WTC11 (cell line): Measurements from ENCODE around the gene MAB21L3. TPM values are rescaled to one million over a fixed set of nuclear protein-coding genes. Genes with fewer than 3 reads are reported as not detected.

Experiments
- ATAC-seq: fragments of 200-7000 bp; cut with Tn5 transposase; 2 replicates; pipeline ENCODE4 v1.10.0; 2021; ENCODE audit warnings: mild to moderate bottlenecking, moderate library complexity
- CTCF ChIA-PET: fragments of 300-600 bp; sonication (Branson Sonifier 250); formaldehyde crosslinking; loops from one replicate; lab custom pipeline; 2021; ENCODE audit warnings: antibody characterized with exemption; lab: Charles Lee
- POLR2A ChIA-PET: fragments of 350-600 bp; sonication (Branson Sonifier 250); formaldehyde crosslinking; loops from one replicate; lab custom pipeline; 2021; ENCODE audit warnings: antibody characterized with exemption; lab: Charles Lee
- DNase-seq: peaks from one replicate; pipeline ENCODE4 v3.0.0; 2021; ENCODE audit warnings: low spot score
- H3K27ac Mint-ChIP-seq: 2 replicates; pipeline ENCODE4 v1.8.0; 2021; ENCODE audit warnings: mixed read lengths
- H3K27me3 Mint-ChIP-seq: 2 replicates; pipeline ENCODE4 v1.8.0; 2021; ENCODE audit warnings: low read depth, mild to moderate bottlenecking, moderate library complexity, mixed read lengths
- H3K36me3 Mint-ChIP-seq: 2 replicates; pipeline ENCODE4 v1.8.0; 2021; ENCODE audit warnings: mixed read lengths
- H3K4me1 Mint-ChIP-seq: 2 replicates; pipeline ENCODE4 v1.8.0; 2022; ENCODE audit warnings: mixed read lengths
- H3K4me3 Mint-ChIP-seq: 2 replicates; pipeline ENCODE4 v1.8.0; 2021; ENCODE audit warnings: mild to moderate bottlenecking, moderate library complexity, mixed read lengths
- H3K9me3 Mint-ChIP-seq: 2 replicates; pipeline ENCODE4 v1.8.0; 2021; ENCODE audit warnings: mixed read lengths
- ARID4B ChIP-seq: sonication (generic); formaldehyde crosslinking; IDR thresholded peaks from 2 replicates; pipeline ENCODE4 v1.8.0; 2023; ENCODE audit warnings: missing genetic modification reagents, mild to moderate bottlenecking, borderline replicate concordance
- ATF1 ChIP-seq: sonication (generic); formaldehyde crosslinking; IDR thresholded peaks from 2 replicates; pipeline ENCODE4 v1.8.1; 2023; ENCODE audit warnings: mild to moderate bottlenecking, moderate library complexity, missing genetic modification reagents
- ATF3 ChIP-seq: sonication (generic); formaldehyde crosslinking; conservative IDR thresholded peaks from 2 replicates; pipeline ENCODE4 v1.8.1; 2022; ENCODE audit warnings: mild to moderate bottlenecking, missing genetic modification reagents
- CDX4 ChIP-seq: fragments of 250-450 bp; sonication (Bioruptor Pico); IDR thresholded peaks from 2 replicates; pipeline ENCODE4 v1.9.0; 2021; ENCODE audit warnings: moderate library complexity, mild to moderate bottlenecking, inconsistent platforms, borderline replicate concordance
- E2F1 ChIP-seq: sonication (generic); formaldehyde crosslinking; IDR thresholded peaks from 2 replicates; pipeline ENCODE4 v1.8.0; 2022; ENCODE audit warnings: mild to moderate bottlenecking, missing genetic modification reagents
- GRHL2 ChIP-seq: fragments of 250-450 bp; sonication (Bioruptor Pico); IDR thresholded peaks from 2 replicates; pipeline ENCODE4 v1.8.0; 2022; ENCODE audit warnings: mild to moderate bottlenecking, moderate library complexity; ENCODE audit not compliant: insufficient replicate concordance, severe bottlenecking
- HMGA2 ChIP-seq: fragments of 250-450 bp; sonication (Bioruptor Pico); IDR thresholded peaks from 2 replicates; pipeline ENCODE4 v1.4.0; 2021; ENCODE audit warnings: mild to moderate bottlenecking, moderate library complexity
- NFE2L1 ChIP-seq: sonication (generic); formaldehyde crosslinking; IDR thresholded peaks from 2 replicates; pipeline ENCODE4 v1.8.1; 2023; ENCODE audit warnings: missing genetic modification reagents
- NR3C1 ChIP-seq: sonication (generic); formaldehyde crosslinking; conservative IDR thresholded peaks from 2 replicates; pipeline ENCODE4 v1.8.1; 2023; ENCODE audit warnings: low read depth, mild to moderate bottlenecking, missing genetic modification reagents
- OVOL2 ChIP-seq: fragments of 250-450 bp; sonication (Bioruptor Pico); IDR thresholded peaks from 2 replicates; pipeline ENCODE4 v1.9.0; 2021; ENCODE audit warnings: mild to moderate bottlenecking, borderline replicate concordance
- SMAD3 ChIP-seq: sonication (generic); formaldehyde crosslinking; IDR thresholded peaks from 2 replicates; pipeline ENCODE4 v1.8.0; 2022; ENCODE audit warnings: missing genetic modification reagents, mild to moderate bottlenecking, borderline replicate concordance
- SOX15 ChIP-seq: fragments of 250-450 bp; sonication (Bioruptor Pico); IDR thresholded peaks from 2 replicates; pipeline ENCODE4 v1.9.0; 2021; ENCODE audit warnings: mild to moderate bottlenecking
- TP53 ChIP-seq: sonication (generic); formaldehyde crosslinking; IDR thresholded peaks from 2 replicates; pipeline ENCODE4 v1.8.1; 2023; ENCODE audit warnings: mild to moderate bottlenecking, missing genetic modification reagents
- USF2 ChIP-seq: sonication (generic); formaldehyde crosslinking; IDR thresholded peaks from 2 replicates; pipeline ENCODE4 v1.8.1; 2023; ENCODE audit warnings: mild to moderate bottlenecking, missing genetic modification reagents, moderate library complexity
- ZMAT4 ChIP-seq: fragments of 250-450 bp; sonication (Bioruptor Pico); IDR thresholded peaks from 2 replicates; pipeline ENCODE4 v1.9.0; 2021; ENCODE audit warnings: mild to moderate bottlenecking
- total RNA-seq: library from RNA; stranded (reverse); gene quantifications from 3 replicates; pipeline ENCODE4 v1.2.3, GENCODE V29; 2021

Gene MAB21L3
- total RNA-seq, 1 experiment from 2014 or later: not detected

GRCh38 chr1:116111524-116112021 is 374 bp downstream of the MAB21L3 start:
- Mint-ChIP-seq H3K27ac (no peak overlapping the region), H3K4me3 (no peak overlapping the region), H3K36me3 (no peaks in the 10 kb centered on the region), H3K9me3 (no peaks in the 10 kb centered on the region), H3K4me1 (peaks cover 9% of the 10 kb centered on the region; the same call in 1 of the 2 replicates), H3K27me3 (no peaks in the 10 kb centered on the region)
- POLR2A ChIA-PET: no interaction called here
- ATAC-seq (no peak), DNase-seq (no peak)
- TF ChIP-seq OVOL2 (CRISPR knock-in tag) (no peak), HMGA2 (CRISPR knock-in tag) (no peak)
- CTCF ChIA-PET: interaction anchor here (0.6 kb wide), 1 partner anchor 28 kb away, joined by 4 read pairs; no protein-coding TSS in a partner anchor

GRCh38 chr1:116112388-116113140 is 1.4 kb downstream of the MAB21L3 start:
- CTCF ChIA-PET: interaction anchor here (0.6 kb wide), 1 partner anchor 27 kb away, joined by 4 read pairs; no protein-coding TSS in a partner anchor

GRCh38 chr1:116113615-116114014 is 2.4 kb downstream of the MAB21L3 start:
- Mint-ChIP-seq H3K27me3 (no peaks in the 10 kb centered on the region), H3K9me3 (no peaks in the 10 kb centered on the region), H3K27ac (no peak overlapping the region), H3K4me3 (no peak overlapping the region), H3K36me3 (no peaks in the 10 kb centered on the region), H3K4me1 (peaks cover 9% of the 10 kb centered on the region; the same call in 1 of the 2 replicates)
- no peak for DNase-seq
- POLR2A ChIA-PET: no interaction called here
- no peak for ATAC-seq
- CTCF ChIA-PET: no interaction called here
- TF ChIP-seq NR3C1 (CRISPR knock-in tag) (no peak), SOX15 (no peak), ARID4B (CRISPR knock-in tag) (no peak), OVOL2 (CRISPR knock-in tag) (no peak), GRHL2 (CRISPR knock-in tag) (no peak), SMAD3 (CRISPR knock-in tag) (no peak), NFE2L1 (CRISPR knock-in tag) (no peak)

More at GRCh38 chr1:116112388-116113140, 1.4 kb downstream of the MAB21L3 start:
- H3K27ac Mint-ChIP-seq: no peak overlapping the region
- ATAC-seq (no peak), DNase-seq (no peak)
- peaks cover 9% of the 10 kb centered on the region; the same call in 1 of the 2 replicates for H3K4me1 Mint-ChIP-seq
- POLR2A ChIA-PET: no interaction called here
- TF ChIP-seq CDX4 (CRISPR knock-in tag) (no peak), TP53 (CRISPR knock-in tag) (no peak), E2F1 (CRISPR knock-in tag) (no peak), USF2 (no peak), ATF3 (CRISPR knock-in tag) (no peak), ZMAT4 (CRISPR knock-in tag) (no peak), ATF1 (CRISPR knock-in tag) (no peak)
- H3K4me3 Mint-ChIP-seq: no peak overlapping the region
- H3K27me3 Mint-ChIP-seq: no peaks in the 10 kb centered on the region
- H3K9me3 Mint-ChIP-seq: no peaks in the 10 kb centered on the region
- no peaks in the 10 kb centered on the region for H3K36me3 Mint-ChIP-seq
